HepG2 (cell line): ENCODE measurements around the gene NMNAT1. TPM values are rescaled to one million over a fixed set of nuclear protein-coding genes. Genes with fewer than 3 reads are reported as not detected.

ENCODE experiments used
- ATAC-seq: fragments of 200-7000 bp; cut with Tn5 transposase; 3 replicates; pipeline ENCODE4 v1.9.1; 2020; ENCODE audit warnings: mild to moderate bottlenecking, moderate library complexity
- BruUV-seq: library from RNA; stranded (reverse); fragments of 400-500 nt; replicated peaks from 2 replicates; lab custom pipeline; 2021; lab: Mats Ljungman, UMichigan
- CTCF ChIA-PET: fragments of 300-600 bp; formaldehyde crosslinking; extraction: SDS; loops from one replicate; lab custom pipeline; 2021; ENCODE audit warnings: low total read pairs, inconsistent platforms, low intra/inter-chr PET ratio; lab: Yijun Ruan, JAX
- POLR2A ChIA-PET: fragments of 350-600 bp; sonication (Branson Sonifier 250); formaldehyde crosslinking; loops from one replicate; lab custom pipeline; 2020; ENCODE audit warnings: antibody characterized with exemption, inconsistent platforms; lab: Yijun Ruan, JAX
- DNase-seq: peaks from one replicate; pipeline ENCODE4 v3.0.0-alpha.2; 2015; ENCODE audit warnings: low spot score
- FAIRE-seq: peaks from 3 replicates; lab custom pipeline; 2011; peaks lifted over from hg19 to GRCh38; lab: Jason Lieb, UNC
- H2AFZ ChIP-seq: one replicate; pipeline ENCODE4 v1.6.1; 2011; ENCODE audit warnings: low read length, inconsistent platforms
- H3K27ac ChIP-seq: fragments of 300-600 bp; 3 replicates; pipeline ENCODE4 v1.8.0; 2011; ENCODE audit warnings: mixed run types, mild to moderate bottlenecking, mixed read lengths, low read length, inconsistent platforms; ENCODE audit not compliant: insufficient read depth; ENCODE audit errors: extremely low read length
- H3K27me3 ChIP-seq, 2 experiments: fragments of 200-600 bp in 1 of 2; 2 replicates in 1 of 2; 3 replicates in 1 of 2; pipeline versions ENCODE4 v1.6.0 to v1.8.0; 2011; ENCODE audit warnings: low read length in 2 of 2, mild to moderate bottlenecking in 2 of 2, moderate library complexity in 2 of 2, inconsistent platforms in 1 of 2; ENCODE audit not compliant: insufficient read depth in 2 of 2, control insufficient read depth in 1 of 2
- H3K36me3 ChIP-seq, 2 experiments: fragments of 200-600 bp in 1 of 2; replicated peaks in 1 of 2; 2 replicates in 1 of 2; 3 replicates in 1 of 2; pipeline versions ENCODE4 v1.5.1 to v1.8.0; 2011; ENCODE audit warnings: low read length in 2 of 2, inconsistent platforms in 1 of 2; ENCODE audit not compliant: insufficient read depth in 2 of 2, control insufficient read depth in 1 of 2
- H3K4me1 ChIP-seq: 2 replicates; pipeline ENCODE4 v1.5.1; 2012; ENCODE audit warnings: low read length, inconsistent platforms; ENCODE audit not compliant: insufficient read depth
- H3K4me2 ChIP-seq: 2 replicates; pipeline ENCODE4 v1.6.0; 2011; ENCODE audit warnings: low read depth, low read length, inconsistent platforms
- H3K4me3 ChIP-seq, 3 experiments: fragments of 200-600 bp in 1 of 3; sonication (generic), shearing (Covaris generic) in 1 of 3; replicated peaks in 1 of 3; 2 replicates each; pipeline ENCODE4 v1.5.1; 2011 to 2016; ENCODE audit warnings: low read length in 3 of 3, inconsistent platforms in 2 of 3, low read depth in 2 of 3, mild to moderate bottlenecking in 2 of 3, control low read depth in 1 of 3, mixed read lengths in 1 of 3; ENCODE audit not compliant: insufficient read depth in 1 of 3
- H3K79me2 ChIP-seq: one replicate; pipeline ENCODE4 v1.6.1; 2011; ENCODE audit warnings: low read length, inconsistent platforms; ENCODE audit not compliant: insufficient read depth
- H3K9ac ChIP-seq: 2 replicates; pipeline ENCODE4 v1.6.0; 2011; ENCODE audit warnings: mild to moderate bottlenecking, low read depth, low read length, inconsistent platforms; ENCODE audit not compliant: insufficient read depth
- H3K9me3 ChIP-seq: 2 replicates; pipeline ENCODE4 v1.5.1; 2012; ENCODE audit warnings: mild to moderate bottlenecking, low read length
- H4K20me1 ChIP-seq: 2 replicates; pipeline ENCODE4 v1.6.0; 2011; ENCODE audit warnings: inconsistent platforms, mild to moderate bottlenecking, low read length, moderate library complexity; ENCODE audit not compliant: insufficient read depth
- CSRNP2 ChIP-seq: sonication (generic); formaldehyde crosslinking; conservative IDR thresholded peaks from 2 replicates; pipeline ENCODE4 v1.8.0; 2022; ENCODE audit warnings: low read depth, missing genetic modification reagents
- DNMT3B ChIP-seq: conservative IDR thresholded peaks from 2 replicates; pipeline ENCODE4 v1.6.1; 2016; ENCODE audit warnings: missing biosample characterization, control low read depth
- FOXJ3 ChIP-seq: sonication (generic); formaldehyde crosslinking; IDR thresholded peaks from 2 replicates; pipeline ENCODE4 v1.4.0; 2020; ENCODE audit warnings: missing genetic modification reagents, mild to moderate bottlenecking, borderline replicate concordance
- IRF9 ChIP-seq: sonication (generic); formaldehyde crosslinking; IDR thresholded peaks from 2 replicates; pipeline ENCODE4 v1.8.0; 2022; ENCODE audit warnings: missing genetic modification reagents, mild to moderate bottlenecking, borderline replicate concordance
- JUND ChIP-seq: sonication (generic); formaldehyde crosslinking; IDR thresholded peaks from 2 replicates; pipeline ENCODE4 v1.8.0; 2022; ENCODE audit warnings: mild to moderate bottlenecking, missing genetic modification reagents
- MIXL1 ChIP-seq: IDR thresholded peaks from 2 replicates; pipeline ENCODE4 v1.6.1; 2016
- RARG ChIP-seq: sonication (generic); formaldehyde crosslinking; IDR thresholded peaks from 2 replicates; pipeline ENCODE4 v1.4.0; 2020; ENCODE audit warnings: low read depth, mild to moderate bottlenecking, missing genetic modification reagents
- SAFB2 ChIP-seq: sonication (generic); formaldehyde crosslinking; IDR thresholded peaks from 2 replicates; pipeline ENCODE4 v1.5.1; 2020; ENCODE audit warnings: missing genetic modification reagents, low read depth, mild to moderate bottlenecking, borderline replicate concordance
- SMAD9 ChIP-seq: sonication (generic); formaldehyde crosslinking; IDR thresholded peaks from 2 replicates; pipeline ENCODE4 v1.5.1; 2020; ENCODE audit warnings: mild to moderate bottlenecking, missing genetic modification reagents
- SRSF9 ChIP-seq: fragments of 200-400 bp; formaldehyde crosslinking; IDR thresholded peaks from 2 replicates; pipeline ENCODE4 v1.6.1; 2018; ENCODE audit warnings: borderline replicate concordance, mild to moderate bottlenecking, low read depth, low read length; ENCODE audit not compliant: insufficient read depth, poor library complexity, severe bottlenecking
- ZNF264 ChIP-seq: sonication (generic); formaldehyde crosslinking; IDR thresholded peaks from 2 replicates; pipeline ENCODE4 v1.4.0; 2020; ENCODE audit warnings: missing genetic modification reagents
- ZNF317 ChIP-seq: sonication (generic); formaldehyde crosslinking; IDR thresholded peaks from 2 replicates; pipeline ENCODE4 v1.5.0; 2020; ENCODE audit warnings: mild to moderate bottlenecking, missing genetic modification reagents
- ZNF543 ChIP-seq: sonication (generic); formaldehyde crosslinking; IDR thresholded peaks from 2 replicates; pipeline ENCODE4 v1.4.0; 2020; ENCODE audit warnings: mild to moderate bottlenecking, missing genetic modification reagents
- ZNF629 ChIP-seq: sonication (generic); formaldehyde crosslinking; conservative IDR thresholded peaks from 2 replicates; pipeline ENCODE4 v1.5.0; 2020; ENCODE audit warnings: missing genetic modification reagents
- ZNF713 ChIP-seq: sonication (generic); formaldehyde crosslinking; IDR thresholded peaks from 2 replicates; pipeline ENCODE4 v1.4.0; 2020; ENCODE audit warnings: mild to moderate bottlenecking, missing genetic modification reagents
- ZNF83 ChIP-seq: sonication (generic); formaldehyde crosslinking; IDR thresholded peaks from 2 replicates; pipeline ENCODE4 v1.4.0; 2020; ENCODE audit warnings: missing genetic modification reagents, mild to moderate bottlenecking, borderline replicate concordance
- ZNF883 ChIP-seq: sonication (generic); formaldehyde crosslinking; IDR thresholded peaks from 2 replicates; pipeline ENCODE4 v1.5.1; 2020; ENCODE audit warnings: mild to moderate bottlenecking, missing genetic modification reagents; ENCODE audit errors: not compliant biosample characterization
- WGBS: methylation state at CpG from one replicate; pipeline ENCODE4 v1.1.6; 2017; ENCODE audit warnings: low lambda C conversion rate; 5-methylcytosine and 5-hydroxymethylcytosine counted together
- in situ Hi-C: cut with HindIII; loops from 2 replicates; pipeline ENCODE4 v1.10.0; 2017; ENCODE audit warnings: low pct_unique_long_range_greater_than_20kb; ENCODE audit not compliant: extremely low pct_ligation_motif_present
- intact Hi-C: fragments of 100-400 bp; cut with micrococcal nuclease; formaldehyde crosslinking; loops from one replicate; pipeline ENCODE4 v1.10.0; 2022; ENCODE audit not compliant: unreplicated experiment
- polyA plus RNA-seq, 8 experiments: library from polyadenylated mRNA; depleted of rRNA in 3 of 8; stranded (reverse) in 7 of 8; unstranded in 1 of 8; fragments of >200 nt; fragmentation: Illumina TruSeq in 4 of 8; extraction: Trizol in 4 of 8; gene quantifications; 2 replicates each; pipeline versions ENCODE4 v1.2.1 to v1.2.3, GENCODE V29; 2011 to 2016; ENCODE audit warnings: low read depth in 4 of 8, missing spikeins in 1 of 8, mixed read lengths in 1 of 8; ENCODE audit not compliant: insufficient read depth in 1 of 8
- total RNA-seq, 5 experiments: library from RNA; depleted of rRNA; stranded (reverse); fragments of >200 nt; fragmentation: Illumina TruSeq; extraction: Trizol; gene quantifications; 2 replicates each; pipeline ENCODE4 v1.2.3, GENCODE V29; 2016; ENCODE audit warnings: low read depth in 1 of 5
- TF ChIP-seq, protein P1 (sequence below): sonication (generic); formaldehyde crosslinking; IDR thresholded peaks from 2 replicates; pipeline ENCODE4 v1.5.0; 2020; ENCODE audit warnings: mild to moderate bottlenecking, missing genetic modification reagents

The NMNAT1 gene
- total and polyA plus RNA-seq, 2 of the 13 experiments (the other 11 are each of a cell fraction or from before 2014, with no cell fraction given), result 5.6 to 12.2 TPM

GRCh38 chr1:9904596-9904995, 38.7 kb upstream of the NMNAT1 start:
- Histone ChIP-seq H3K4me3 (no peak overlapping the region), H2AFZ (no peak overlapping the region), H3K9ac (no peak overlapping the region), H4K20me1 (peaks cover 4% of the 10 kb centered on the region; the same call in 1 of the 2 replicates), H3K27me3 (no peaks in the 10 kb centered on the region; a peak in 2 of 5 replicates), H3K27ac (no peak overlapping the region), H3K79me2 (peaks cover 69% of the 10 kb centered on the region), H3K4me2 (no peak overlapping the region), H3K36me3 (no peaks in the 10 kb centered on the region; a peak in 1 of 5 replicates), H3K4me1 (peaks cover 88% of the 10 kb centered on the region)
- in situ Hi-C loops (no loop called here), intact Hi-C loops (loop anchor here (5.0 kb wide), 1 partner anchor 38 kb away; the partner anchor contains the start of genes LZIC and NMNAT1)
- FAIRE-seq (no peak), ATAC-seq (no peak)
- WGBS, result 92% methylated on average over 3 of the region's 3 CpGs
- no TSS peak for BruUV-seq
- TF ChIP-seq ZNF629 (CRISPR knock-in tag) (no peak), IRF9 (no peak), ZNF883 (CRISPR knock-in tag) (no peak), SMAD9 (no peak), MIXL1 (no peak), ZNF713 (CRISPR knock-in tag) (no peak), SAFB2 (CRISPR knock-in tag) (no peak), JUND (CRISPR knock-in tag) (no peak), SRSF9 (no peak), FOXJ3 (CRISPR knock-in tag) (no peak), RARG (CRISPR knock-in tag) (no peak), CSRNP2 (no peak), ZNF543 (CRISPR knock-in tag) (no peak), ZNF83 (CRISPR knock-in tag) (no peak), ZNF264 (CRISPR knock-in tag) (no peak), DNMT3B (CRISPR knock-in tag) (no peak), ZNF317 (CRISPR knock-in tag) (no peak)
- TF ChIP-seq, protein P1, sequence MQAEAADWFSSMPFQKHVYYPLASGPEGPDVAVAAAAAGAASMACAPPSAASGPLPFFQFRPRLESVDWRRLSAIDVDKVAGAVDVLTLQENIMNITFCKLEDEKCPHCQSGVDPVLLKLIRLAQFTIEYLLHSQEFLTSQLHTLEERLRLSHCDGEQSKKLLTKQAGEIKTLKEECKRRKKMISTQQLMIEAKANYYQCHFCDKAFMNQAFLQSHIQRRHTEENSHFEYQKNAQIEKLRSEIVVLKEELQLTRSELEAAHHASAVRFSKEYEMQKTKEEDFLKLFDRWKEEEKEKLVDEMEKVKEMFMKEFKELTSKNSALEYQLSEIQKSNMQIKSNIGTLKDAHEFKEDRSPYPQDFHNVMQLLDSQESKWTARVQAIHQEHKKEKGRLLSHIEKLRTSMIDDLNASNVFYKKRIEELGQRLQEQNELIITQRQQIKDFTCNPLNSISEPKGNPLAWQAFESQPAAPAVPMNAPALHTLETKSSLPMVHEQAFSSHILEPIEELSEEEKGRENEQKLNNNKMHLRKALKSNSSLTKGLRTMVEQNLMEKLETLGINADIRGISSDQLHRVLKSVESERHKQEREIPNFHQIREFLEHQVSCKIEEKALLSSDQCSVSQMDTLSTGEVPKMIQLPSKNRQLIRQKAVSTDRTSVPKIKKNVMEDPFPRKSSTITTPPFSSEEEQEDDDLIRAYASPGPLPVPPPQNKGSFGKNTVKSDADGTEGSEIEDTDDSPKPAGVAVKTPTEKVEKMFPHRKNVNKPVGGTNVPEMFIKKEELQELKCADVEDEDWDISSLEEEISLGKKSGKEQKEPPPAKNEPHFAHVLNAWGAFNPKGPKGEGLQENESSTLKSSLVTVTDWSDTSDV, result no peak
- TF ChIP-seq, all 625 proteins: peak for 0
- no peaks in the 10 kb centered on the region for H3K9me3 ChIP-seq
- no peak for DNase-seq
- CTCF ChIA-PET, result no interaction called here
- POLR2A ChIA-PET, result interaction anchor here (1.9 kb wide), 1 partner anchor 10 kb away, joined by 6 read pairs; no protein-coding TSS in a partner anchor
